HCT116 (cell line): ENCODE measurements around the gene IMMP2L. TPM values are rescaled to one million over a fixed set of nuclear protein-coding genes. Genes with fewer than 3 reads are reported as not detected.

Experiments
- ATAC-seq: fragments of 200-7000 bp; cut with Tn5 transposase; 2 replicates; pipeline ENCODE4 v1.9.1; 2020; ENCODE audit warnings: mild to moderate bottlenecking, moderate library complexity
- BruUV-seq: library from RNA; stranded (reverse); fragments of 400-500 nt; replicated peaks from 2 replicates; lab custom pipeline; 2021; lab: Mats Ljungman, UMichigan
- CTCF ChIA-PET: fragments of 300-600 bp; sonication (Branson Sonifier 250); formaldehyde crosslinking; loops from one replicate; lab custom pipeline; 2021; ENCODE audit warnings: antibody characterized with exemption; lab: Charles Lee
- POLR2A ChIA-PET: fragments of 300-600, 350-600 bp; sonication (Branson Sonifier 250); formaldehyde crosslinking; loops from one replicate; lab custom pipeline; 2021; ENCODE audit warnings: antibody characterized with exemption; lab: Charles Lee
- RAD21 ChIA-PET, 2 experiments: fragments of 300-600 bp; sonication (Branson Sonifier 250); formaldehyde crosslinking; loops; one replicate each; lab custom pipeline; 2023; ENCODE audit warnings: low total read pairs in 2 of 2; ENCODE audit not compliant: uncharacterized antibody in 2 of 2, unreplicated experiment in 2 of 2, low non-redundant PET in 1 of 2; lab: Charles Lee
- DNase-seq: peaks from one replicate; pipeline ENCODE4 v3.0.0-alpha.2; 2010; ENCODE audit warnings: low read depth, low spot score
- H2AFZ ChIP-seq: fragments of 200-600 bp; shearing (Covaris generic), sonication (generic); 2 replicates; pipeline ENCODE4 v1.6.1; 2017; ENCODE audit warnings: low read depth, mixed run types, mixed read lengths, antibody characterized with exemption, low read length; ENCODE audit not compliant: poor library complexity, severe bottlenecking
- H3K27ac ChIP-seq: 2 replicates; pipeline ENCODE4 v1.5.1; 2012; ENCODE audit warnings: low read depth, low read length
- H3K27me3 ChIP-seq: fragments of 200-600 bp; sonication (generic); 2 replicates; pipeline ENCODE4 v1.6.1; 2016; ENCODE audit warnings: mixed run types, low read length, mixed read lengths; ENCODE audit not compliant: insufficient read depth
- H3K36me3 ChIP-seq, 2 experiments: fragments of 200-500 bp in 1 of 2; fragments of 200-600 bp in 1 of 2; sonication (Bioruptor generic) in 1 of 2; sonication (generic) in 1 of 2; 2 replicates each; pipeline versions ENCODE4 v1.5.1 to v1.6.1; 2014 to 2016; ENCODE audit warnings: low read length in 2 of 2, inconsistent platforms in 1 of 2, mixed read lengths in 1 of 2, mixed run types in 1 of 2; ENCODE audit not compliant: insufficient read depth in 2 of 2, control insufficient read depth in 1 of 2
- H3K4me1 ChIP-seq, 2 experiments: fragments of 200-600 bp in 1 of 2; sonication (generic) in 1 of 2; 2 replicates each; pipeline versions ENCODE4 v1.5.1 to v1.6.1; 2012 to 2017; ENCODE audit warnings: low read length in 2 of 2, inconsistent platforms in 1 of 2, mild to moderate bottlenecking in 1 of 2, mixed read lengths in 1 of 2, mixed run types in 1 of 2, moderate library complexity in 1 of 2; ENCODE audit not compliant: insufficient read depth in 2 of 2, control insufficient read depth in 1 of 2
- H3K4me2 ChIP-seq: fragments of 200-600 bp; sonication (generic); 2 replicates; pipeline ENCODE4 v1.6.1; 2017; ENCODE audit warnings: mixed run types, low read length, mixed read lengths
- H3K4me3 ChIP-seq, 2 experiments: fragments of 200-600 bp in 1 of 2; sonication (generic) in 1 of 2; replicated peaks in 1 of 2; 2 replicates each; pipeline ENCODE4 v1.5.1; 2011 to 2016; ENCODE audit warnings: low read length in 2 of 2, control low read depth in 1 of 2, low read depth in 1 of 2, mild to moderate bottlenecking in 1 of 2, mixed read lengths in 1 of 2, mixed run types in 1 of 2
- H3K79me2 ChIP-seq: fragments of 200-600 bp; sonication (generic); 2 replicates; pipeline ENCODE4 v1.6.1; 2017; ENCODE audit warnings: mild to moderate bottlenecking, mixed run types, low read length, moderate library complexity, mixed read lengths; ENCODE audit not compliant: insufficient read depth
- H3K9ac ChIP-seq: fragments of 200-600 bp; sonication (generic); 2 replicates; pipeline ENCODE4 v1.6.1; 2016; ENCODE audit warnings: low read length, mixed read lengths
- H3K9me2 ChIP-seq: fragments of 200-600 bp; sonication (generic), shearing (Covaris generic); 2 replicates; pipeline ENCODE4 v1.6.1; 2017; ENCODE audit warnings: mixed run types, mild to moderate bottlenecking, moderate library complexity; ENCODE audit not compliant: insufficient read depth
- H3K9me3 ChIP-seq, 2 experiments: fragments of 200-500 bp in 1 of 2; fragments of 200-600 bp in 1 of 2; sonication (Bioruptor generic) in 1 of 2; sonication (generic) in 1 of 2; 2 replicates each; pipeline ENCODE4 v1.6.1; 2014 to 2017; ENCODE audit warnings: low read length in 2 of 2, mixed read lengths in 2 of 2, inconsistent platforms in 1 of 2, low read depth in 1 of 2, mild to moderate bottlenecking in 1 of 2, mixed run types in 1 of 2, moderate library complexity in 1 of 2; ENCODE audit not compliant: control insufficient read depth in 1 of 2, insufficient read depth in 1 of 2
- H4K20me1 ChIP-seq: fragments of 200-600 bp; sonication (generic), shearing (Covaris generic); 2 replicates; pipeline ENCODE4 v1.6.1; 2017; ENCODE audit warnings: mixed run types, mild to moderate bottlenecking, moderate library complexity; ENCODE audit not compliant: insufficient read depth
- ATF3 ChIP-seq: IDR thresholded peaks from 2 replicates; pipeline ENCODE4 v1.6.1; 2012
- CBX3 ChIP-seq: IDR thresholded peaks from 2 replicates; pipeline ENCODE4 v1.6.1; 2012; ENCODE audit warnings: low read depth
- CEBPB ChIP-seq: IDR thresholded peaks from 2 replicates; pipeline ENCODE4 v1.6.1; 2012; ENCODE audit warnings: low read depth
- CTCF ChIP-seq, 3 experiments: fragments of 200-600 bp in 1 of 3; sonication (generic) in 1 of 3; IDR thresholded peaks in 2 of 3; conservative IDR thresholded peaks in 1 of 3; 2 replicates each; pipeline ENCODE4 v1.5.1; 2012 to 2017; ENCODE audit warnings: low read depth in 2 of 3, low read length in 2 of 3, antibody characterized with exemption in 1 of 3, borderline replicate concordance in 1 of 3, control low read depth in 1 of 3, mild to moderate bottlenecking in 1 of 3, mixed read lengths in 1 of 3, mixed run types in 1 of 3, moderate library complexity in 1 of 3; ENCODE audit not compliant: insufficient read depth in 1 of 3
- EGR1 ChIP-seq: IDR thresholded peaks from 2 replicates; pipeline ENCODE4 v1.6.1; 2012; ENCODE audit warnings: low read depth
- ELF1 ChIP-seq: IDR thresholded peaks from 2 replicates; pipeline ENCODE4 v1.6.1; 2012; ENCODE audit warnings: low read depth, borderline replicate concordance
- EZH2 ChIP-seq: fragments of 200-600 bp; sonication (generic); IDR thresholded peaks from 2 replicates; pipeline ENCODE4 v1.6.1; 2017; ENCODE audit warnings: antibody characterized with exemption, mixed run types
- EZH2phosphoT487 ChIP-seq: fragments of 200-600 bp; IDR thresholded peaks from 2 replicates; pipeline ENCODE4 v1.6.1; 2018; ENCODE audit warnings: antibody characterized with exemption, borderline replicate concordance
- JUND ChIP-seq: IDR thresholded peaks from 2 replicates; pipeline ENCODE4 v1.6.1; 2012
- MAX ChIP-seq: IDR thresholded peaks from 2 replicates; pipeline ENCODE4 v1.6.1; 2012
- POLR2A ChIP-seq: IDR thresholded peaks from 2 replicates; pipeline ENCODE4 v1.7.0; 2011; ENCODE audit warnings: borderline replicate concordance; ENCODE audit not compliant: insufficient read depth, insufficient read length; ENCODE audit errors: extremely low read depth
- RAD21 ChIP-seq: IDR thresholded peaks from 2 replicates; pipeline ENCODE4 v1.6.1; 2012; ENCODE audit warnings: low read depth, mild to moderate bottlenecking
- REST ChIP-seq: IDR thresholded peaks from 2 replicates; pipeline ENCODE4 v1.6.1; 2012; ENCODE audit warnings: low read depth
- SIN3A ChIP-seq: IDR thresholded peaks from 2 replicates; pipeline ENCODE4 v1.6.1; 2012; ENCODE audit warnings: low read depth
- SP1 ChIP-seq: IDR thresholded peaks from 2 replicates; pipeline ENCODE4 v1.6.1; 2012; ENCODE audit warnings: low read depth
- SRF ChIP-seq: IDR thresholded peaks from 2 replicates; pipeline ENCODE4 v1.6.1; 2012; ENCODE audit warnings: low read depth
- TCF7L2 ChIP-seq: IDR thresholded peaks from 2 replicates; pipeline ENCODE4 v1.7.0; 2011; ENCODE audit warnings: borderline replicate concordance, inconsistent platforms; ENCODE audit not compliant: insufficient read depth, insufficient read length; ENCODE audit errors: extremely low read depth
- ZBTB33 ChIP-seq: IDR thresholded peaks from 2 replicates; pipeline ENCODE4 v1.6.1; 2011; ENCODE audit warnings: mild to moderate bottlenecking, low read length, moderate library complexity; ENCODE audit not compliant: insufficient replicate concordance; ENCODE audit errors: extremely low read depth
- ZFX ChIP-seq: fragments of 450-650 bp; IDR thresholded peaks from 2 replicates; pipeline ENCODE4 v1.6.1; 2017
- ZNF274 ChIP-seq: fragments of 200-500 bp; sonication (Bioruptor generic); IDR thresholded peaks from 2 replicates; pipeline ENCODE4 v1.6.1; 2014; ENCODE audit warnings: mild to moderate bottlenecking, low read depth, low read length, inconsistent platforms
- intact Hi-C: fragments of 100-400 bp; cut with micrococcal nuclease; formaldehyde crosslinking; loops from 2 replicates; pipeline ENCODE4 v1.10.0; 2022
- total RNA-seq: library from RNA; stranded (reverse); gene quantifications from one replicate; pipeline ENCODE4 v1.2.1, GENCODE V29; 2021; ENCODE audit not compliant: unreplicated experiment

The IMMP2L gene
- total RNA-seq, 1 experiment from 2014 or later, result 21.1 TPM

GRCh38 chr7:111027396-111027795 is 534.9 kb downstream of the IMMP2L start:
- Histone ChIP-seq H3K9ac (no peak overlapping the region), H3K27me3 (no peaks in the 10 kb centered on the region), H3K9me3 (no peaks in the 10 kb centered on the region), H2AFZ (no peak overlapping the region), H3K4me2 (no peak overlapping the region), H3K36me3 (no peaks in the 10 kb centered on the region), H3K9me2 (no peaks in the 10 kb centered on the region), H4K20me1 (no peaks in the 10 kb centered on the region), H3K4me1 (no peaks in the 10 kb centered on the region), H3K79me2 (no peaks in the 10 kb centered on the region), H3K4me3 (no peak overlapping the region), H3K27ac (no peak overlapping the region)
- no peak for TF ChIP-seq ZBTB33
- no peak for TF ChIP-seq POLR2A
- TF ChIP-seq ATF3, result no peak
- TF ChIP-seq RAD21, result no peak
- no peak for TF ChIP-seq SIN3A
- TF ChIP-seq EGR1, result no peak
- TF ChIP-seq ZFX, result no peak
- TF ChIP-seq TCF7L2, result no peak
- TF ChIP-seq CEBPB, result no peak
- TF ChIP-seq ZNF274, result no peak
- TF ChIP-seq SP1, result no peak
- no peak for TF ChIP-seq REST
- no peak for TF ChIP-seq ELF1
- TF ChIP-seq JUND, result no peak
- no peak for TF ChIP-seq EZH2phosphoT487
- TF ChIP-seq MAX, result no peak
- no peak for TF ChIP-seq EZH2
- TF ChIP-seq CBX3, result no peak
- TF ChIP-seq CTCF (IDR thresholded peaks at IDR 0.05 in 2 of 3, conservative IDR thresholded peaks at IDR 0.05 in 1 of 3; ENCODE audit: borderline replicate concordance in 1 of 3, insufficient read depth in 1 of 3, low read depth in 2 of 3, low read length in 2 of 3), result no peak
- no peak for TF ChIP-seq SRF
- ChIA-PET POLR2A (no interaction called here), RAD21 (no interaction called here), CTCF (no interaction called here)
- no TSS peak for BruUV-seq
- ATAC-seq (no peak), DNase-seq (no peak)
- intact Hi-C loops, result no loop called here
